GM12878 (cell line): ENCODE results near the gene CAST.

Source experiments
- CBX5 ChIP-seq: sonication (generic); IDR thresholded peaks from 2 replicates; pipeline ENCODE4 v1.6.1; 2016; ENCODE audit warnings: low read depth, moderate library complexity, mild to moderate bottlenecking, inconsistent platforms
- CREM ChIP-seq: IDR thresholded peaks from 2 replicates; pipeline ENCODE4 v1.6.1; 2014; ENCODE audit warnings: antibody characterized with exemption, low read depth
- CTCF ChIP-seq, 3 experiments: IDR thresholded peaks in 2 of 3; conservative IDR thresholded peaks in 1 of 3; 2 replicates each; pipeline ENCODE4 v1.5.1; 2011; ENCODE audit warnings: low read depth in 3 of 3, low read length in 3 of 3, mild to moderate bottlenecking in 3 of 3, control low read depth in 2 of 3, moderate library complexity in 2 of 3, inconsistent platforms in 1 of 3, mixed read lengths in 1 of 3; ENCODE audit not compliant: control insufficient read depth in 2 of 3, insufficient read depth in 1 of 3; ENCODE audit errors: extremely low read depth in 1 of 3
- CUX1 ChIP-seq: IDR thresholded peaks from 2 replicates; pipeline ENCODE4 v1.6.1; 2012; ENCODE audit warnings: improper control_type of control experiment, low read depth, low read length; ENCODE audit not compliant: insufficient replicate concordance
- EP300 ChIP-seq, 2 experiments: fragments of 150-350 bp in 1 of 2; IDR thresholded peaks; 2 replicates each; pipeline ENCODE4 v1.6.1; 2011 to 2012; ENCODE audit warnings: low read depth in 2 of 2, low read length in 2 of 2, borderline replicate concordance in 1 of 2, improper control_type of control experiment in 1 of 2, inconsistent platforms in 1 of 2; ENCODE audit not compliant: control insufficient read depth in 1 of 2
- ETV6 ChIP-seq, 2 experiments: fragments of 450-650 bp in 1 of 2; IDR thresholded peaks in 1 of 2; conservative IDR thresholded peaks in 1 of 2; 2 replicates each; pipeline ENCODE4 v1.6.1; 2014; ENCODE audit warnings: antibody characterized with exemption in 1 of 2, borderline replicate concordance in 1 of 2, low read depth in 1 of 2, mild to moderate bottlenecking in 1 of 2, moderate library complexity in 1 of 2
- NR2C2 ChIP-seq: IDR thresholded peaks from 2 replicates; pipeline ENCODE4 v1.6.1; 2011; ENCODE audit warnings: borderline replicate concordance, low read depth; ENCODE audit not compliant: control insufficient read depth, insufficient read length
- PAX8 ChIP-seq: fragments of 450-650 bp; IDR thresholded peaks from 2 replicates; pipeline ENCODE4 v1.6.1; 2017; ENCODE audit warnings: mild to moderate bottlenecking, moderate library complexity
- POLR2A ChIP-seq: IDR thresholded peaks from 2 replicates; pipeline ENCODE4 v1.6.1; 2011; ENCODE audit warnings: low read depth, mild to moderate bottlenecking, low read length
- POLR2AphosphoS5 ChIP-seq: IDR thresholded peaks from 2 replicates; pipeline ENCODE4 v1.6.1; 2011; ENCODE audit warnings: mild to moderate bottlenecking, low read length, inconsistent platforms
- REST ChIP-seq: IDR thresholded peaks from 2 replicates; pipeline ENCODE4 v1.6.1; 2012; ENCODE audit warnings: mild to moderate bottlenecking, low read depth, low read length
- ZNF274 ChIP-seq: IDR thresholded peaks from one replicate; pipeline ENCODE4 v1.8.0; 2011; ENCODE audit not compliant: insufficient read length, insufficient read depth

- TF ChIP-seq POLR2AphosphoS5 (no peak), NR2C2 (no peak), CREM (no peak), CTCF (IDR thresholded peaks at IDR 0.05 in 2 of 3, conservative IDR thresholded peaks at IDR 0.05 in 1 of 3; ENCODE audit: control insufficient read depth in 2 of 3, extremely low read depth in 1 of 3, insufficient read depth in 1 of 3, low read depth in 3 of 3, low read length in 3 of 3) (no peak), PAX8 (no peak), ZNF274 (no peak), CUX1 (no peak), REST (no peak), POLR2A (no peak), ETV6 (conservative IDR thresholded peaks at IDR 0.05 in 1 of 2, IDR thresholded peaks at IDR 0.05 in 1 of 2; ENCODE audit: borderline replicate concordance in 1 of 2, low read depth in 1 of 2) (no peak), EP300 (IDR thresholded peaks at IDR 0.05; ENCODE audit: borderline replicate concordance in 1 of 2, control insufficient read depth in 1 of 2, low read depth in 2 of 2, low read length in 2 of 2) (no peak), CBX5 (no peak)
Observed at GRCh38 chr5:96775050-96775449, 112.9 kb downstream of the CAST start.
